RWPE1 (cell line): ENCODE data around the gene EML4.
"Not testable (repeated sequence)": the region's sequence is repeated elsewhere in the genome, so short reads cannot be mapped to it uniquely, and the experiment has no call there.

Source experiments
- CTCF ChIA-PET: fragments of 350-600 bp; sonication (Branson Sonifier 250); formaldehyde crosslinking; extraction: SDS; loops from one replicate; lab custom pipeline; 2021; lab: Yijun Ruan, JAX
- POLR2A ChIA-PET: fragments of 400-600 bp; formaldehyde crosslinking; extraction: SDS; loops from one replicate; lab custom pipeline; 2020; ENCODE audit warnings: antibody characterized with exemption; ENCODE audit not compliant: low non-redundant PET; lab: Yijun Ruan, JAX
- DNase-seq: peaks from one replicate; pipeline ENCODE4 v3.0.0; 2012; ENCODE audit warnings: low spot score
- H3K27ac ChIP-seq: fragments of 450-650 bp; 2 replicates; pipeline ENCODE4 v1.5.1; 2017
- CTCF ChIP-seq: fragments of 450-650 bp; conservative IDR thresholded peaks from 2 replicates; pipeline ENCODE4 v1.5.1; 2017; ENCODE audit warnings: low read depth, mild to moderate bottlenecking

EML4 gene

GRCh38 chr2:42171396-42171980, 2.3 kb downstream of the EML4 start:
- ChIA-PET CTCF (interaction anchor here (1.0 kb wide), 1 partner anchor 75 kb away, joined by 3 read pairs; no protein-coding TSS in a partner anchor), POLR2A (interaction anchor here (0.6 kb wide), 1 partner anchor 62 kb away, joined by 3 read pairs; no protein-coding TSS in a partner anchor)
- H3K27ac ChIP-seq: no peak overlapping the region
- no peak for TF ChIP-seq CTCF
- no peak for DNase-seq

- TF ChIP-seq CTCF: no peak
- POLR2A ChIA-PET: interaction anchor here (0.6 kb wide), 1 partner anchor 62 kb away, joined by 3 read pairs; no protein-coding TSS in a partner anchor
- CTCF ChIA-PET: interaction anchor here (1.0 kb wide), 1 partner anchor 76 kb away, joined by 3 read pairs; no protein-coding TSS in a partner anchor
- H3K27ac ChIP-seq: no peak overlapping the region
- no peak for DNase-seq
These were observed 2.9 kb downstream of the EML4 start for GRCh38 chr2:42172020-42172419.

DNA sequence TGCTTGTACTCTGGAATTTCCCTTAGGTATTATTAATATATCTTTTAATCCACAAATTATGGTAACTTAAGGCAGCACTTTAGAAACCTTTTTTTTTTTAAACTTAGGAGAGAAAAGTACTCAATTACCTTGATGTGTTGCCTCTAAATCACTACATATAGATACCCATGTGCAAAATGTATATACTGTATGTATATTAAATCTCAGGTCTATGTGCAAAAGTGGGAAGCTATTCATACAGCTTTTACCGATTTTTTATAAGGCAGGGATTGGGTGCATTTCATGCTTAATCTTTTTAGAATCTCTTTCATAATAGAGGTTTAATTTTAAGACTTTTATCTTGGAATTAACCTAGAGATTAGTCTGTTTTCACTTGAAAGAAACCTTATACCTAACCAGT, 3.4 kb downstream of the EML4 start:
- H3K27ac ChIP-seq: no peak overlapping the region
- no peak for DNase-seq
- ChIA-PET POLR2A (no interaction called here), CTCF (no interaction called here)
- no peak for TF ChIP-seq CTCF

GRCh38 chr2:42173467-42173866, 4.3 kb downstream of the EML4 start:
- POLR2A ChIA-PET, H3K27ac ChIP-seq, CTCF ChIA-PET, DNase-seq: not testable (repeated sequence)

GRCh38 chr2:42176992-42177738, 8.0 kb downstream of the EML4 start:
- ChIA-PET POLR2A (no interaction called here), CTCF (no interaction called here)
- DNase-seq: no peak
- TF ChIP-seq CTCF: no peak
- no peak overlapping the region for H3K27ac ChIP-seq

- POLR2A ChIA-PET: no interaction called here
- no peak for DNase-seq
- no peak for TF ChIP-seq CTCF
- CTCF ChIA-PET: no interaction called here
- H3K27ac ChIP-seq: no peak overlapping the region
These were observed 9.2 kb downstream of the EML4 start for GRCh38 chr2:42178335-42178734.

DNA sequence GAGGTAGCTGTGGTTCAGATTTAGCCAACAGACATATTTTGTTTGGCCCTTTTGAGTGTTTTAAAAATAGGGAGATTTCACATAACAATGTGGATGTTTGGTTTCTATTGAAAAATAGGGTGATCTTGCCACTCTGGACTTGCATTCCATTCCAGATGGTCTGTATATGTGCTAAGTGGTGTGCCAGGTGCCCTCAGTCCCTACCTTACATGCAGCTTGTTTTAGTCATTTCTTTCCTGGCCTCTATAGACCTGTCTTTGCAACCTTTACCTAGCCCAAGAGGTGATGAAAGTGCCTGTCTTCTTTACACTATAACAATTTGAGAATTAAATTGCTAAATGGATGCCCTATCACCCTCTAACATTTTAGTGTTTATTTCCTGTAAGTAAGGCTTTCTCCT, 11.1 kb downstream of the EML4 start:
- POLR2A ChIA-PET: no interaction called here
- H3K27ac ChIP-seq: no peak overlapping the region
- no peak for TF ChIP-seq CTCF
- CTCF ChIA-PET: no interaction called here
- no peak for DNase-seq
